ENCODE data around the gene AK1.

Gene AK1

GRCh38 chr9:127877566-127877998 lies at the start of gene AK1:
AK1 (minus strand) TSS chr9:127877675; CDS start chr9:127874617, 3,058 bp downstream.
- no peak for TF ChIP-seq CTCF (IDR thresholded peaks at IDR 0.05; ENCODE audit: insufficient read depth, low read depth, low read length, missing control alignments)

GRCh38 chr9:127926906-127927200 lies 49.4 kb upstream of the AK1 start:
- no peak for TF ChIP-seq CTCF (IDR thresholded peaks at IDR 0.05; ENCODE audit: insufficient read depth, low read depth, low read length, missing control alignments)
- H3K4me3 ChIP-seq (ENCODE audit: low read length) = peak overlapping the region; percentile 61
- DNase-seq (ENCODE audit: low read depth) = peak; percentile 48

More at GRCh38 chr9:127877566-127877998, at the start of gene AK1:
- H3K4me3 ChIP-seq (ENCODE audit: low read length) = peak within 1 kb of the TSS; percentile 57
- peak; percentile 55 for DNase-seq (ENCODE audit: low read depth)

GRCh38 chr9:127925959-127926905 lies 48.8 kb upstream of the AK1 start:
- DNase-seq (ENCODE audit: low read depth) = no peak
- TF ChIP-seq CTCF (IDR thresholded peaks at IDR 0.05; ENCODE audit: insufficient read depth, low read depth, low read length, missing control alignments) = no peak
- H3K4me3 ChIP-seq (ENCODE audit: low read length) = peak overlapping the region; percentile 61

- no peak overlapping the region for H3K4me3 ChIP-seq (ENCODE audit: low read length)
- TF ChIP-seq CTCF (IDR thresholded peaks at IDR 0.05; ENCODE audit: insufficient read depth, low read depth, low read length, missing control alignments) = no peak
- no peak for DNase-seq (ENCODE audit: low read depth)
Observed at GRCh38 chr9:127924736-127925444, 47.4 kb upstream of the AK1 start.

- DNase-seq (ENCODE audit: low read depth) = peak; percentile 92
- H3K4me3 ChIP-seq (ENCODE audit: low read length) = no peak overlapping the region
- no peak for TF ChIP-seq CTCF (IDR thresholded peaks at IDR 0.05; ENCODE audit: insufficient read depth, low read depth, low read length, missing control alignments)
Observed at GRCh38 chr9:127923771-127924170, 46.3 kb upstream of the AK1 start.

- no peak for DNase-seq (ENCODE audit: low read depth)
- no peak for TF ChIP-seq CTCF (IDR thresholded peaks at IDR 0.05; ENCODE audit: insufficient read depth, low read depth, low read length, missing control alignments)
- no peak overlapping the region for H3K4me3 ChIP-seq (ENCODE audit: low read length)
Observed at GRCh38 chr9:127923046-127923445, 45.6 kb upstream of the AK1 start.

Data from epithelial cell of esophagus (primary cell).